ENCODE data around the gene SYNGR3.

SYNGR3 gene

DNA sequence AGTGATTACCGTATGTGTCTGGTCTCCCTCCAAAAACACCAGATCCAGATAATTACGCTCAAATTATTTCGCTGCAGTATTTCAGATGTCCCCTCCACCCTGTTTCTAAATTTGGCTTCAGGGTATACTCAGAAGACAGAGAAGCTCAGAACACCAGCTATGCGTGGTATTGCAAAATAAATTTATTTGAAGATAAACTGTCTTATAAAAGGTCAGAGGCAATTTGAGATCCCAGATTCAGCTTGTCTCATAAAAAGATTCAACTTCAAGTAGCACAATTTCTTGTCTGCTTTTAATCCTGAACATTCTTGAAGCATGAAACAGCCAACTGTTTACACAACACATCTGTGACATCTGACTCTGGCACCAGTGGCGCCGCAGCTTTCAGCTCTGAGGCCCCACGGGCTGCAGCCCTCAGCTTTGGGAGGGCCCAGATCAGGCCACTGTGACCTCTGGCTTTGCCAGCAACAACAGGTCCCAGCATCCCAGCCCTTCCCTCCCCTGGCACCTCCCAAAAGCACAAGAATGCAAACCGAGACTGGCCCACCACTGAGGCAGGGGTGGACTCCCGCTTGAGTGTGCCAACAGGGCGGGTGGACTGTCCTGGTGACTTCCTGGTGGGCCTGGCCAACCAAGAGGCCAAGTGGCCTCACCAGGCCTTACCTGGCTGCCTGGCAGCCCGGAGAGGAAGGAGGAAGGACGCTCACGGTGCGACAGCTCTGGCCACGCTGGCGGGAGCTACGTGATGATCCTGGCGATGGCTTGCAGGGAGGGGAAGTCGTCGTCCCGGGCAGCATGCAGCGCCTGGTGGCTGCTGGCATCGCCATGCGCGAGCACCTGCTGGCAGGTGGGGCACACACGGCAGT lies 8.0 kb downstream of the SYNGR3 start:
- DNase-seq, result no peak

DNA sequence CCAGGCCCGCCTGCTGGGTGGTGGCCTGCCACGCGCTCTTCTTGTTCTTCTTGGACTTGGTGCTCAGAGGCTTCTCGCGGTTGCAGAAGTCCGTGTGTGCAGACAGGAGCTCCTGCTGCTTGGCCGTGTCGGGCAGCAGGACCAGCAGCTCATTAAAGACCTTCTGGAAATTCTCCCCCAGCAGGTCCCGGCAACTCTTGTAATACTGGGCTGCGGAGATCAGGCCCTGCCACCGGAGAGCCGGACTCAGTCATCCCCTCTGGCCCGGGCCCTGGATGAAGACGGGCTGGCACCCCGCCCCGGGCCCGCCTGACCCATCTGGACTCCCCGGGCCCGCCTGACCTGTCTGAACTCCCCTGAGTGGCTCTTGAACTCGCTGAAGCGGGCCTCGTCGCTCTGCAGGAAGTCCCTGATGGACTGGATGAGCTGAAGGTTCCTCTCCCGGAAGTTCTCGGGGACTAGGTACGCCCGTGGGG lies 8.6 kb downstream of the SYNGR3 start:
- no peak for DNase-seq

DNA sequence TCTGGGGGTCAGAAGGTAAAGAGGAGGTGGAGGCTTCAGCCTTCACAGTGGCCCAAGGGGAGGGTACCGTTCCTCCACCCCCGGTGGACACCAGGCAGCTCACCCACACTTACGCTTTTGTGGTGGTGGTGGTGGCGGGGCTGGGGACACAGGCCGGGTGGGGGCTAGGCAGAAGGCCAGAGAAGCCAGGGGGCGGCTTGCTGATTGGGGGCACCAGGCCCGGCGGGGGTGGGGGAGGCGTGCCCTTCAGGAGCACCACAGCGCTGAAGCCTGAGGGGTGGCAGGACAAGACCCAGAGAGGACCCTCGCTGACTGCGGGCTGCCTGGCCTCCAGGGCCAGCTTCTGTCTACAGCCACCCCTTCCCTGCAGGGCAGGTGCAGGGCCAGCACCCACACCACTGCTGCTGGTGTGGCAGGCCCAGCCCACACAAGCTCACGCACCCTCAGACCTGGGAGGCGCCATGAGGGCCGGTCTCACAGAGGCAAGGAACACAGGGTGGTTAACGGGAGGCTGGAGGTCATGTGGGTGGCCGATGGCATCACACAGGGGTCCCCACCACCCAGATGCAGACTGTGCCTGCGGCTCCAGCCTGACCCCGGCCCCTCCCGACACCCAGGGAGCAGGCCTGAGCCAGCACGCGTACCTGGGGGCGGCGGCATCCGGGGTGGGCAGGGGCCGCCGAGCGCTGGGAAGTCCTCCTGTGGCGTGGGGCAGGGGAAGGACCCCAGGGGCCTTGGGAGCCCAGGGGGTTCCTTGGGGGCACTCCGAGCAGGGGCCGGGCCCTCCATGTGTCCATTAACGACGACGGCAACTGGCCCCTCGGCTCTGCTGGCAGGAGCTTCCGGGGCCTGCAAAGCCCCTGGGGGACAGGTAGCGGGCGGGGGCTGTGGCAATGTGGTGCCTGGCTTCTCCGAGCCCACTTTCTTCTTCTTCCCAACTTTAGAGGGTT lies 9.4 kb downstream of the SYNGR3 start:
- DNase-seq, result no peak

DNA sequence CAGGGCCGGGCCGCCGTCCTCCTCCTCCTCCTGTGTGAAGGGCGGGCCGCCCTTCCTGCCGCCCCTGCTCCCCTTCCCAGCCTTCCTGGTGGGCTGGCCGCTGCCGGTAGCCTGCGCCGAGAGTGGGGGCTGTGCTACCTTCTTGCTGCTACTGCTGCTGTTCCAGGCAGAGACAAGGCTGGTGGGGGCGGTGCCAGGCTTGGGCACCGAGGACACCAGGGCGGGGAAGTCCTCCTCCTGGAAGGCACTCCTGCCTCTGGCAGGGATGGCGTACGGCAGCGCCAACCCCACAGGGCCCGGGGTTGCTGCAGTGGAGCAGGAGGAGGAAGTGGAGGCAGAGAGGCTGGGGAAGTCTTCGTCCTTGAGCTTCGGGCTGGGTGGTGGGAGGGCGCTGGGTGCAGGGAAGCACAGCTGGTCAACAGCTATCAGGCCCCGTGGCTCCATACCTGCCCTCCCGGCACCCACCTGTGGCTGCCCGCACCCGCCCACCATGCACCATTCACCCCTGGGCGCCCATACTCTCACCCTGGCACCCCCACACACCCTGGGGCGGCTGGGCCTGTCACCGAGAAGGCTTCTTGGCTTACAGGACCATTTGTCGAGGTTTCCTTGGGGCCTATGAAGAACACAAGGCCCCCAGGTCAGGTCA lies 10.2 kb downstream of the SYNGR3 start:
- no peak for DNase-seq

DNA sequence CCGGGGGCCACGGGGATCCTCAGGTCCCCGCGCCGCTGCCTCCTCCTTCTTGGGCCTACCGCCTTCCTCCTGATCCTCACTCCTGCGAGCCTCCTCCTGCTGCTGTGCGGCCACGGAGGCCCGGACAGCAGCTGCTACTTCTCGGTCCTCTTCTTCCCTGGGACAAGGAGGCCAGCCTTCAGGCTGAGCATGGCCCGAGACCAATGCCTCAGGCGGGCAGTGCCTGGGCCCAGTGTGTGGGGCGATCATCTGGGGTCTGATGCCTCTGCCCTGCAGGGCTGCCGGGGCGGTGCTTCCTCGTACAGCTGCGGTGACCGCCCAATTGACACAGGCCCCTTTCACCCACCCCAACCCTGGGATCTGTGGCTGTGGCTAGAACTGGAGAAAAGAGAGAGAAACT lies 11.3 kb downstream of the SYNGR3 start:
- no peak for DNase-seq

DNA sequence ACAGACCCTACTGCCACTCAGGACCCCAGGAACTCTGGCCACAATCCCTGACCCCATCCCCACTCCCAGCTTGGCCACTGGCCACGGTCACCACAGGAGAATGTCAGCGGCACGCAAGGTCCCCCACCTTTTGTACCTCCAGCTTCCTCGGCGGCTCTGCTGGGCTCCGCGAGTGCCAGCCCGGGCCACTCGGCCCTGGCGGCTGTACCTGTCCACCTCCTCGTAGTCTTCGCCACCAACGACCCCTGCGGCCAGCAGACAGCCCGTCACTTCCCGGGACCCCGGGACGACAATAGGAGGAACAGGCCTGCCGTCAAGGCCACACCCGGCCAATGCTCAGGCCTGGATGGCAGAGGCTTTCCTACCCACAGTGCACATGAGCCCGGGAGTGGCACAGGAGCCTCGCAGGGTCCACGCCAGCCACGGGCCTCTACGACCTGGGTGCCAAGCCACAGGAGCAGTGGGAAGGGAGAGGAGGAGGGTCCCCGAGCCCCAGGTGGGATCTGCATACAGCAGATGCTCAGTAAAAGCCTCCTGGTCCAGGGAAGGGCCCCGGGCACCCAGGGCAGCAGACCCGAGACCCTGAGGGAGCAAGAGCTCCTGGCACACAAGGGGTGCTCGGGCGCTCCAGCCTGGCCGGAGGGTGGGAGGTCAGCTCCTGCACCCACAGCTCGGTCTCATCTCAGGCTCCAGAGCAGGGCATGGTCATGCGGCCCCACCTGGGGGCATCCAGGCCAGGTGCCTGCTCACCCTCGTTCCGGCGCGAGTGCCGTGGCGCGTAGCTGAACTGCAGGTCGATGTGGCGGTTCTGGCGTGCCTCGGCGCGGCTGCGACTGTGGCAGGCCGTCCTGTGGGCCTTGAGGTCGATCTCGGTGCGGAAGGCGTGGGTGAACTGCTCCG lies 11.9 kb downstream of the SYNGR3 start:
- no peak for DNase-seq

DNA sequence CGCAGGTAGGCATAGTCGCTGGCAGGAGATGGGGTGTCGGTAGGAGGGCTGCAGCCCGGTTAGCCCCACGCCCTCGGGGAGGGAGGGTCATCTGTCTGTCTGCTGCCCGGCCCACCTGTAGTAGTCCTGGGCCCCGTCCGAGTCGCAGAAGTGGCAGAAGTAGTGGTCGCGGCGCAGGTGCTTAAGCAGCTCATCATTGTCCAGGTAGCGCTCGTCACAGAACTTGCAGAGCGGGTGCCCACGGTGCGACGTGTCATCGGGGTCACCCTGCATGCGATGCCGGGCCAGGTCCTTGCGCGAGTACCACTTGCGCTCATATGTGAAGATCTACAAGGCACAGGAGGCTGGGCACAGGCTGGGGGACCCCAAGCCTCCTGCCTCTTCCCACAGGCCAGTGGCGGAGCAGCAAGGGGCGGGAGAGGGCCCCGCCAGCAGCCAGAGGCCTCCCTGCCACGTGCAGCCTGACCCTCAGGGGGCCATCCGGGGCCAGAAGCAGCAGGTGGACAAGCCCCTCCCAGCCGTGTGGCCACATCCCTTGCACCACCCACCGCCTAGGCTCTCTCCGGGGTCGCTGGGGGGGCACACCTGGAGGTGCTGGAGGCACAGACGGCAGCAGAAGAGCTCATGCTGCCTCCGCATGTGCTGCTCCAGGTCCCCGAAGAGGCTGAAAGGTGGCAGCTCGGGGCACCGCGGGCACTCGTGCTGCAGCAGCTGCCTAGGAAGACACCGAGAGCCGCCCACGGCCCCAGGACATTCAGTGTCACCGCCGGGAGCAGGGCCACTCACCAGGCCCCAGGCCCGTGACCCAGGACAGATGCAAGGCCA lies 12.8 kb downstream of the SYNGR3 start:
- DNase-seq, result no peak

DNA sequence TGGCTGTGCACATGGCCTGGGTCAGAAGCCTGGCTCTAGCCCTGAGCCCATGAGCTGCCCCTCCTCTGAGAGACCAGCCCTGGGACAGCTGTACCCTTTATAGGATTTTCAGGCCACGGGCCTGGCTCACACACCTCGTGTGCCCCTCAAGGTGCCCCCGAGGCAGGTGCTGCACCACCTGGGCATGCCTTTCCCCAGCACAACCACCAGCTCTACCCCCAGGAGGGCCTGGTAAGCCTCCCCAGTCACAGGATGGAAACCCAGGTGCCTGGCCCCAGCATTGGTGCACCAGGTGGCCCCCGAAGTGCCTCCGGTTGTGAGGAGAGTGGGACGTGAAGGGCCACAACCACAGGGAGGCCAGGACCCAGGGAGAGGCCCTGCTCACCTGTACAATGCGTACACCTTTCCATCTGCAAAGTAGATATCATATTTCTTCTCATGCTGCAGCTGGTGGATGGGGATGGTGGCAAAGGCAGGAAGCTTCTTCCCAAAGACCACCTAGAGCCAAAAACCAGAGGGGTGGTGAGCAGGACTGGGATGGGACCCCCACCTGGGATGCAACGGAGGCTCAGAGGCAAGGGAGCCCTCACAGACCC lies 13.6 kb downstream of the SYNGR3 start:
- no peak for DNase-seq

DNA sequence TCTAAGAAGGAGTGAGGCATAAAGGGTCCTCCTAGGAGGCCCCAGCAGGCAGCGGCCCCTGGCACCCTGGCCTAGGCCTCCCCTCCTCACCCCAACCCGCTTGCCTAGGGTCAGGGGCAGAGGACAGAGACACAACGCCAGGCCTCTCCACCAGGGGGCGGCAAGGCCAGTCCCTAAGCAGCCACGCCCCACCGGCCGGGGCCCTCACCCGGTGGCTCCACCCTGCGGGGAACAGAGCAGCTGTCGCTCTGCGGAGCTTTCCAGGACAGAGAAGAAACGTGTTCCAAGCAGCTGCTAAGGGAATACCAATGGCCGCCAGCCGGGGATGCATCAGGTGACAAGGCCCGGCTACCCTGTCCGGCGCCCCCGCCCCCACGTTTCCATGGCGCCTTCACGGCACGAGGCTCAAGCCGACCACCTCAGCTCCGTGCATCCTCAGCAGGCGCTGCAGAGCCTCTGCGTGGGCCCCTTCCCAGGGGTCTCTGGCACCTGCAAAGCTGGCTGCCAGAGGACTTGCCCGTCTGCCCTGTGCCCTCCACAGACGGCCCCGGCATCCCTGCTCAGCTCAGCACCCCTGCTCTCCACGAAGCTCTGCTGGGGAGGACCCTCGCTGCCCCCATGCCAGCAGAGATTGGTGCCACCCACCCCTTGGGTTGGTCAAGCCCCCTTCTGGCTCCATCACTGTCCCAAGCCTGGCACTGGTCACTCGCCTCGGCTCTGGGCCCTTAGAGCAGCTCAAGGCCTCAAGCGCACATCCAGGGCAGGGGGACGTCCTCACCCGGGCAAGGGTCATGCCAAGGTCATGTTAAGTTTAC lies 14.3 kb downstream of the SYNGR3 start:
- DNase-seq, result peak; percentile 96

DNA sequence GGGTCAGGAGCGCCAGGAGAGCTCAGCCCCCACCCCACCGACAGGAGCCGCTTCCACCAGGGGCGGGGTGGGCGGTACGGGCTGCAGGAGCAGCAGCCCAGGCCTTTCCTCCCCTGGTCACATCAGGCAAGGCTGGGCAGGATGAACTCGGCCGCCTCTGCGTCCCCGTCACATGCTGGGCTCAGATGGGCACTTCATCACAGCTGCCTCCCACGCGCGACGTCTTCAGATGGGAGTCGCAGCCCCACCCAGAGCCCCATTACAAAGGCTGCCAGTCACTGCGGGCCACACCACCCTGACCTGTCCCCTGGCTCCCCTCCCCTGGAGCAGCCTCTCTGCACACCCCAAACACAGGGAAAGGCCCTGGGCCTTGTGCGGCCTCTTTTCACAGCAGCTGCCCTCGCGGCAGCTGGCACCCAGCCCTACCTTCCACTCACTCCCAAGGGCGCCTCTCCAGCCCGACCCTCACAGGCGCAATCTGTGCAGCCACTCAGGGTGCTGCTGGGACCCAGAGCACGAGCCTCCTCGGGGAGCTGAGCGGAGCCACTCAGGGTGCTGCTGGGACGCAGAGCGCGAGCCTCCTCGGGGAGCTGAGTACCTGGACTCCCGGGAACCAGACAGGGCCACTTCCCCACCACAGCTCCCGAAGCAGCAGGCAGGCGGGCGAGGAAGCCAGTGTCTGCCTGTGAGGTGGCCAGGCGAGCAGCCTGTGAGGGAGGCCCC lies 15.2 kb downstream of the SYNGR3 start:
- no peak for DNase-seq

DNA sequence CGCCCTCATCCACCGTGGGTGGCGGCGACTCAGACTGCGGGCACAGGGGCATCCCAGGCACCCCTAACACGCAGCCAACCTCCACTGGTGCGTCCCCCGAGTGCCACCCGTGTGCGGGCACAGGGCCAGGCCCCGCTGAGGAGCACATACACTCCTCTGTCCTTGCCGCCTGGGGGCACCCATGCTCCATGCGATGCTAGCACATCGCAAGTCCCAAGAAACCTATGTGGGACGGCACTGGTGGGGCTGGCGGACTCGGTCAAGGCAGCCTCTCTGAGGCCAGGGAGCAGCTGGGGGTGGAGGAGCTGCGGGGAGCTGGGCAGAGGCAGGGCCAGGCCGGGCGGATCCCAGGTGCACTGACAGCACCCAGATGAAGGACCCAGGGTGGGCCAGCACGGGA lies 15.9 kb downstream of the SYNGR3 start:
- DNase-seq, result no peak

DNA sequence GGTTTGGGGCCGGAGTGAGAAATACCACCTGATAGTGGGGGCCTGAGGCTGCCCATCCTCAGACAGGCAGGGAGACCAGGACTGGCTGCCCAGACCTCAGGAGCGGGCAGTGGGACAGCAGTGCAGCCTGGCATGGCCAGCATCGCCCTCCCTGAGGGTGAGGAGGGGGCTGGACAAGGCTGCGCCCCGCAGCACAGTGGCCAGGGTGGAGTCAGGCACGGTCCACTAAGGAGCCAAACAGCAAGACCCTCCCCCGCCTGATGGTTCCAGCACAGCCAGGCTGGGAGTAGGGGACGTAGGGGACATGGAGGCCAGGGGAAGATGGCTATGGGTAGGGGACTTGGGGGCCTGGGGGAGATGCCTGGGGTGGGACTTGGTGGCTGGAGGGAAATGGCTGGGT lies 16.5 kb downstream of the SYNGR3 start:
- no peak for DNase-seq

DNA sequence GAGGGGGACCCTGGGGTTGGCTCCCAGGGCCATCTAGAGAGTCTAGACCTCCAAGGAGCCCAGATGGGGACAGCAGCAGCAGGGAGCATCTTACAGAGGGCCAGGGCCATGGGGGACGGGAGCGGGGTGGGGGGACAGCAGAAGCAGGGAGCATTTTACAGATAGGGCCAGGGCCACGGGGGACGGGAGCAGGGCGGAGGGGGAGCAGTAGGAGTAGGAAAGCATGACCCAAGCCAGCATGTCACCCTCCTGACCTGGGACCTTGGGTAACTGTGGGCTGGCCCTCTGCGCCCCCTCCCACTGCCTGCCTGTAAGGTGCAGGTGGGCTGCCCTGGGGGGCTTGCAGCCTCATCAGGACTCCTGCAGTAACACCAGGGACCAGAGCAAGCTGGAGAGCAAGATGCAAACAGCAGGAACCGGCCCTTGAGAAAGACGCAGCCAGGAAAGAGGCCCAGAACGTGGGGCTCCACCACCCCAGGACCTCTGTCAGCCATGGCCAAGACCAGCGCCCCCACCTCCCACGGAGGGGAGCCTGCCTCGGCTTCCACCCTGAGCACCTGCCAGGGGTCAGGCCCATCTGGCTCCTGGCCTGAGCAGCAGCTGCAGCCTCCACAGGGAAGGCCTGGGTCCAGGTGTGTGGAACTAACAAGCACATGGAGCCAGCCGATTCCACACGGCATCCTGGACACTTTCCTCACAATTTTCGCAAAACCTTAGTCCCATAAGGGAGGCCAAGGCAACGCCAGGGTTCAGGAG lies 17.5 kb downstream of the SYNGR3 start:
- DNase-seq, result no peak

DNA sequence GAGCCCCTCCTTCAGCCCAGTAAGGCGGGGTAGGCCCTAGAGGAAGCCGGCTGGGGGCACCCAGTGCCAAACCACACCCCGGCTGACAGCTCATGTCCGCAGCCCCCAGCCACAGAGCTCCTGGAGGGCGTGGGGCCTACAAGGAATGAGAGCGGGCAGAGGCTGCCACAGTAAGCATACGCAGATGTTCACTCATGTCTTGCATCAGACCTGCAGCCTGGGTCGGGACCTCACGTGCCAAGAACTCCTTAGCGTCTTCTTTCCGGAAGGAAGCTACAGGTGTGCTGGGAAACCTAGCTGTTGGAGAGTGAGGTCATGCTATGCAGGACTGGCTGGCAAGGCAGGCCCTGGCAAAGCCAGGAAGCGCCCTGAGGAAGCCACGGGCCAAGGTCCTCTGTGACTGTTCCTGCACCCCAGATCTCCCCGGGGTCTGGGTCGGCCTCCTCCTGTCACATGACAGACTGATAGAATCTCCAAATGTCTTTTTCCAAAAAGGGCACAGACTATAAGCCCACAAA lies 18.3 kb downstream of the SYNGR3 start:
- DNase-seq, result peak; percentile 73

DNA sequence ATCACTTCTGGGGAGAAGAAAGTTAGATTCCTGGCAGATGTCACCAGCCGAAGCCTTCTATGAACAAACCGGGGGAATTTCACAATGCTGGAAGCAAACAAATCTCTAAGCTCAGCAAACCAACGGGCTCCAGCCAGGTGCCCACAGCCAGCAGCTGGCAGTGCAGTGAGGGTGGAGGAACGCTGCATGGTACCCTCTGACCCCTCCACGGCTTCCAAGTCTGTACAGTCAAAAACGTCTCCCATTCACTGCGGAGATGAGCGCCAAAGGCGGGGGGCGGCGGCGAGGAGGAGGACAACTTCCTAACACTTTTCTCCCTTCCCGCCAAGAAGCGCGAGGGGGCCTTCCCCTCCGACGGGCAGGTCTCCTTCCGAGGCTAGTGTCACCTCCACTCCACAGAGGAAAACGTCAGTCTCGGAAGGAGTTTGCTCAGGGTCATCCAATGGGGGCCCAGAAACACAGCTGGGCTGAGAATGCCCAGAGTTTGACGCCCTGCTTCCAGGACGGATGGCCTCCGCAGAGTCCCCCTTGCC lies 18.9 kb downstream of the SYNGR3 start:
- DNase-seq, result peak; percentile 72

DNA sequence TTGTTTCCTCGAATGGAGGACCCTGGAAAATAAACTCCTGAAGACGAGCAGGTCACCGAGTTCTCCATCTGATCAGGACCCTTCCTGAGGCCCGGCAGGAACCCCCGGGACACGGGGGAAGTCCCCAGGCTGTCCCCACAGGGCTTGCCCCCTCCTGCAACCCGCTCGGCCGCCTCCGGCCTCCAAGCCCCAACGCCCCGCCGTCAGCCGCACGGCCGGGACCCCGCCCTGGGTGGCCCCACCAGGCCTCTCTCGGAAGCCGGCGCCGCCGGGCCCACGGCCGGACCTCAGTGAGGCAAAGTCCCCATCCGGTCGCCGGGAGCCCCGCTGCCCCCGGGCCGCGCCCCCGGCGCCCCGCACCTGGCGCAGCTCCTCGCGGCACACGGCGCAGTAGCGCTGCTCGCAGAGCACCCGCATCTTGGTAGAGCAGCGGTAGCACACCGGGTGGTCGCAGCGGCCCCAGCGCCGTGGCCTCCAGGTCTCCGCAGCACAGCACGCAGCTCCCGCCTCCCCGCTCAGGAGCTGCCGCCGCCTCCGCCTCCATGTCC lies 19.5 kb downstream of the SYNGR3 start:
- DNase-seq, result peak; percentile 74

DNA sequence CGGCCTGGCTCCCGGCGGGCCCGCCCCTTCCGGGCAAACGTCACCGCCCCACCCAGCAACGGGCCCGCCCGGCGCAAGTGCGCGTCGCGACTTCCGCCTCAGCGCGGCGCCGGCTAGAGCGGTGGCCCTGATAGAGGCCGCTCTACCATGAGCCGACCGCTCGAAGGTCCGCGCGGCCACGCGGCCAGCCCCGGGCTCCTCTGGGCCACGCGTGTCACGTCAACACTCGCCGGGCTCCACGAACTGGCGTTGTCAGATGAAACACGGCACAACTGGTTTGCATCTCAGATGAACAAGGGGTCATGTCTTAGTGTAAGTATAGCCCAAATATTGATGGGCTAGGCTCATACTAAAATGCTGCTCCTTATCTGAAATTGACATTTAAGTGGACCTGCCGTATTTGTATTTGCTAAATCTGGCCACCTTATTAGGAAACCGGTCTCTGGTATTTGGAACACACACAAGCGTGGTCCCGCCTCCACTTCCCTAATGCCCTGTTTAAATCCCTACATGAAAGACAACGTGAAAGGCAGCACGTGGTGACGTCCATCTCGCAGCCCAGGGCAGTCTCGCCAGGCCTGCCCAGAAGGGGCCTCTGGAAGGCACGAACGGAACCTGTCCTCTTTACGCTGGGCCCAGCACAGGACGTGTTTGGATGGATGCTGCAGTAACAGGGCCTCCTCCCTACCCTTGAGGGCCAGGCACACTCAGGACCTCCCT lies 20.2 kb downstream of the SYNGR3 start, which contains the start of gene ZNF598:
Gene ZNF598, minus strand, starts transcription at position 31 of the 720 bp plus-strand sequence.
- peak; percentile 90 for DNase-seq
